ENCODE measurements around the gene LRRTM4. TPM values are rescaled to one million over a fixed set of nuclear protein-coding genes. Genes with fewer than 3 reads are reported as not detected.

LRRTM4 gene
- total RNA-seq, 1 donor from 2014 or later = not detected

DNA sequence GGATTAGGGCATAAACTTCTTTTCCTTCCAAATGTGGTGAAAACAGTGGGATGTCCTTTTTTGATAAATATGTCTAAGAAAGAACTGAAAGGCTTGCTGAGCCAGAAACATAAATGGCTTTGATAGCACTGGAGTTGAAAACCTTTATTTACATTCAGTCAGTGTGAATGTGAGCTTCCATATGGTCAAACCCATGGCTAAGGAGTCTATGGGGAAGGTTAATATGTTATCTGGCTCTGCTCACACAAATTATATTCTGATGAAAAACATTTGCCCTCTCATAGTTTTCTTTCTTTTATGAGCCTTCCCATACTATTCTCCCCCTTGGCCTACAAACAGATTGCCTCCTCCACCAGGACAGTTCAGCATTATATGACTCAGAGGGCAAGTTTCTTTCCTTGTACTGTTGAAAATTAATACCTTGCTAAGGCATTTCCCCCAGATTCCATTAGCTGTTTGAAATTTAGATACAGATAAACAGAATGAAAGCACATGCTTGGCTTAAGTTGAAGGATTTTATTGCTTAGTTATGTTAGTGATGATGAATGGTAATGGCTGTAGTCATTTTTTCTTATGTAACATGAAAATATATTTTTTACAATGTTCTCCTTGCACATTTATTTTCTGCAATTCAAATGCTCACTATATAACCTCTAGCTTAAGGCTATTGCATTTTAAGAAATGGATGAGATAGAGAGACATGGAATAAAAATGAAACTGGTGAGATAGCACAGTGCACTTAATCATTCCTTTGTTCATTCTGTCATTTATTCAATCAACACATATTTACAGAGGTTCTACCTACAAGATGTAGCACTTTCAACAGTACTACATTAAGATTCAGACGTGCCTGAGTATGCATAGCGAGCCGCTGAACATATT is 544.1 kb downstream of the LRRTM4 start:
- H3K36me3 ChIP-seq (ENCODE audit: control insufficient read depth, insufficient read depth, low read length) = no peaks in the 10 kb centered on the region
- no peak for DNase-seq (ENCODE audit: low read depth)
- TF ChIP-seq, protein P1, sequence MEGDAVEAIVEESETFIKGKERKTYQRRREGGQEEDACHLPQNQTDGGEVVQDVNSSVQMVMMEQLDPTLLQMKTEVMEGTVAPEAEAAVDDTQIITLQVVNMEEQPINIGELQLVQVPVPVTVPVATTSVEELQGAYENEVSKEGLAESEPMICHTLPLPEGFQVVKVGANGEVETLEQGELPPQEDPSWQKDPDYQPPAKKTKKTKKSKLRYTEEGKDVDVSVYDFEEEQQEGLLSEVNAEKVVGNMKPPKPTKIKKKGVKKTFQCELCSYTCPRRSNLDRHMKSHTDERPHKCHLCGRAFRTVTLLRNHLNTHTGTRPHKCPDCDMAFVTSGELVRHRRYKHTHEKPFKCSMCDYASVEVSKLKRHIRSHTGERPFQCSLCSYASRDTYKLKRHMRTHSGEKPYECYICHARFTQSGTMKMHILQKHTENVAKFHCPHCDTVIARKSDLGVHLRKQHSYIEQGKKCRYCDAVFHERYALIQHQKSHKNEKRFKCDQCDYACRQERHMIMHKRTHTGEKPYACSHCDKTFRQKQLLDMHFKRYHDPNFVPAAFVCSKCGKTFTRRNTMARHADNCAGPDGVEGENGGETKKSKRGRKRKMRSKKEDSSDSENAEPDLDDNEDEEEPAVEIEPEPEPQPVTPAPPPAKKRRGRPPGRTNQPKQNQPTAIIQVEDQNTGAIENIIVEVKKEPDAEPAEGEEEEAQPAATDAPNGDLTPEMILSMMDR (IDR thresholded peaks at IDR 0.05; ENCODE audit: insufficient read depth, low read length, poor library complexity, severe bottlenecking) = no peak
- H3K4me3 ChIP-seq (ENCODE audit: low read depth, low read length) = no peak overlapping the region
- no peaks in the 10 kb centered on the region for H3K27me3 ChIP-seq (ENCODE audit: control insufficient read depth, insufficient read depth, low read length)

DNA sequence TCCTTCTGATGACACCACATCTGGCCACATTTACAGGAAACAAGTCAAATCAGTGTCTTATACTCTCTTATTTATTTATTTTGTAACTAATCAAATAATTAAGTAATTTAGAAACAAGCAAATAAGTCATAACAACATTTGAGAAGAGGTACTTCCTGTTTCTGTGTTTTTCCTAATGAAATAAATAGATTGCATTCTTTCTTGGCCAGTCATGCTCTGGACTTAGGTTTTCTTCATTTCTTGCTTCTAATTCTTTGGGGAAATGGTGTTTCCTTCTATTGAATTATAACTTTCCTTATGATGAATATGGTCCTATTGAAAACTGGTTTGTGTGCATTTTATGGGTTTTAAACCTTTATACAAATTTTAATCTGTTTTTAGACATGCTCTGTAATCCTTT is 546.4 kb downstream of the LRRTM4 start:
- Histone ChIP-seq H3K4me3 (ENCODE audit: low read depth, low read length) (no peak overlapping the region), H3K27me3 (ENCODE audit: control insufficient read depth, insufficient read depth, low read length) (no peaks in the 10 kb centered on the region), H3K36me3 (ENCODE audit: control insufficient read depth, insufficient read depth, low read length) (no peaks in the 10 kb centered on the region)
- DNase-seq (ENCODE audit: low read depth) = no peak
- TF ChIP-seq, protein P1 (IDR thresholded peaks at IDR 0.05; ENCODE audit: insufficient read depth, low read length, poor library complexity, severe bottlenecking) = no peak

GRCh38 chr2:76973610-76974009 is 548.6 kb downstream of the LRRTM4 start:
- Histone ChIP-seq H3K27me3 (ENCODE audit: control insufficient read depth, insufficient read depth, low read length) (no peaks in the 10 kb centered on the region), H3K4me3 (ENCODE audit: low read depth, low read length) (no peak overlapping the region), H3K36me3 (ENCODE audit: control insufficient read depth, insufficient read depth, low read length) (no peaks in the 10 kb centered on the region)
- TF ChIP-seq, protein P1 (IDR thresholded peaks at IDR 0.05; ENCODE audit: insufficient read depth, low read length, poor library complexity, severe bottlenecking) = no peak
- no peak for DNase-seq (ENCODE audit: low read depth)

DNA sequence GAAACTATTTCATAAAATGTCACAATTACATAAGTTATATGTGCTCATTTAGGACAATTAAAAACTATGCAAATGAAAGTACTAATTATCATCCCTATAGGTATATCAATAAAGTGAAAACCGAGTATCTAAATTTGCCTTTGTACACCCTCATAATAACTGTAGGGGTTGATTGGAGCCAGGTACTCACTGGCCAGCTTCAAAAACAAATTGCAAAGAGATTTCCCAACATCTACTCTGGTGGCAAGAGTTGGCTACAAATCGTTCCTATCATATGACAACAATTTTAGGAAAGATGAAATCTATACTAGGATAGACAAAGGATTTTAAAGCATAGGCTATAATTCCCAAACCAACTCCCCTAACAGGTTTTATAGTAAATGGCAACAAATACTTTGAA is 556.4 kb downstream of the LRRTM4 start:
- H3K27me3 ChIP-seq (ENCODE audit: control insufficient read depth, insufficient read depth, low read length) = no peaks in the 10 kb centered on the region
- DNase-seq (ENCODE audit: low read depth) = no peak
- TF ChIP-seq, protein P1 (IDR thresholded peaks at IDR 0.05; ENCODE audit: insufficient read depth, low read length, poor library complexity, severe bottlenecking) = no peak
- H3K36me3 ChIP-seq (ENCODE audit: control insufficient read depth, insufficient read depth, low read length) = no peaks in the 10 kb centered on the region
- H3K4me3 ChIP-seq (ENCODE audit: low read depth, low read length) = no peak overlapping the region

GRCh38 chr2:76958749-76959148 is 563.4 kb downstream of the LRRTM4 start:
- no peak overlapping the region for H3K4me3 ChIP-seq (ENCODE audit: low read depth, low read length)
- DNase-seq (ENCODE audit: low read depth) = no peak
- TF ChIP-seq, protein P1 (IDR thresholded peaks at IDR 0.05; ENCODE audit: insufficient read depth, low read length, poor library complexity, severe bottlenecking) = no peak
- no peaks in the 10 kb centered on the region for H3K36me3 ChIP-seq (ENCODE audit: control insufficient read depth, insufficient read depth, low read length)
- H3K27me3 ChIP-seq (ENCODE audit: control insufficient read depth, insufficient read depth, low read length) = no peaks in the 10 kb centered on the region

Measured in kidney epithelial cell (primary cell).